ENCODE measurements around the gene RAB20.

- no peak for TF ChIP-seq PKNOX1 (IDR thresholded peaks at IDR 0.05)
- no peak for TF ChIP-seq FOXA1 (IDR thresholded peaks at IDR 0.05)
- no peak for TF ChIP-seq FOXM1 (IDR thresholded peaks at IDR 0.05; ENCODE audit: borderline replicate concordance)
- TF ChIP-seq FOXK2 (IDR thresholded peaks at IDR 0.05), result no peak
- no peak for TF ChIP-seq ELF4 (IDR thresholded peaks at IDR 0.05)
Measured at GRCh38 chr13:110495376-110495775, 66.1 kb downstream of the RAB20 start.
